Fibroblast of lung (primary cell): ENCODE results near the gene LEUTX.

Source experiments
- EZH2 ChIP-seq: IDR thresholded peaks from 2 replicates; pipeline ENCODE4 v1.5.1; 2012; ENCODE audit warnings: low read length, control low read depth, mild to moderate bottlenecking; ENCODE audit errors: missing control alignments
- TF ChIP-seq, protein P1 (sequence below), 2 donors: IDR thresholded peaks in 1 of 2; conservative IDR thresholded peaks in 1 of 2; 1 replicate in 1 of 2; 2 replicates in 1 of 2; pipeline ENCODE4 v1.5.1; 2011 to 2012; ENCODE audit warnings: low read length in 2 of 2, control low read depth in 1 of 2, inconsistent platforms in 1 of 2, low read depth in 1 of 2, mild to moderate bottlenecking in 1 of 2

DNA sequence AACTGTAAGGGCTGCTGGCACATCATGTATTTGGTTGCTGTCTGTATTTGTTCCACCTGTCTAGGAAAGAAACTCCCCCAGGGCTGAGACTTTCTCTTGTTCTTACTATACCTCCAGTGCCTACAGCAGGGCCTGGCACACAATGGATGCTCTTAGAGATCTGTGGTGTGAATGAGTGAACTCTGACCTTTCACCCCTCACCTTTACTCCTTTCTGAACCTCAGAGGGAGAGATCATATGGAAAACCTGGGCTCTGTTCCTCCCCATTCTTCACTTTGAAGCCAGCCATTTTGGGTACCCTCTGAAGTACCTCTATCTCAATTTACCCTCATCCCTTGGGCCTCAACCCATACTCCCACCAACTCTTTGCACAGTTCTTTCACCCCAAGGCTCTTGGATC, 52.2 kb downstream of the LEUTX start:
- no peak for TF ChIP-seq EZH2
- TF ChIP-seq, protein P1, sequence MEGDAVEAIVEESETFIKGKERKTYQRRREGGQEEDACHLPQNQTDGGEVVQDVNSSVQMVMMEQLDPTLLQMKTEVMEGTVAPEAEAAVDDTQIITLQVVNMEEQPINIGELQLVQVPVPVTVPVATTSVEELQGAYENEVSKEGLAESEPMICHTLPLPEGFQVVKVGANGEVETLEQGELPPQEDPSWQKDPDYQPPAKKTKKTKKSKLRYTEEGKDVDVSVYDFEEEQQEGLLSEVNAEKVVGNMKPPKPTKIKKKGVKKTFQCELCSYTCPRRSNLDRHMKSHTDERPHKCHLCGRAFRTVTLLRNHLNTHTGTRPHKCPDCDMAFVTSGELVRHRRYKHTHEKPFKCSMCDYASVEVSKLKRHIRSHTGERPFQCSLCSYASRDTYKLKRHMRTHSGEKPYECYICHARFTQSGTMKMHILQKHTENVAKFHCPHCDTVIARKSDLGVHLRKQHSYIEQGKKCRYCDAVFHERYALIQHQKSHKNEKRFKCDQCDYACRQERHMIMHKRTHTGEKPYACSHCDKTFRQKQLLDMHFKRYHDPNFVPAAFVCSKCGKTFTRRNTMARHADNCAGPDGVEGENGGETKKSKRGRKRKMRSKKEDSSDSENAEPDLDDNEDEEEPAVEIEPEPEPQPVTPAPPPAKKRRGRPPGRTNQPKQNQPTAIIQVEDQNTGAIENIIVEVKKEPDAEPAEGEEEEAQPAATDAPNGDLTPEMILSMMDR (conservative IDR thresholded peaks at IDR 0.05 in 1 of 2, IDR thresholded peaks at IDR 0.05 in 1 of 2; ENCODE audit: low read depth in 1 of 2, low read length in 2 of 2): no peak
